Activated T-helper 2 cell treated with anti-CD3 and anti-CD28 coated beads, Interferon-gamma antibody, Interleukin-2, Interleukin-4, amounts not matched to agents 10 μg/mL and 5 μg/mL and 100 μg/mL, durations not matched to agents 14 hours and 24 hours and 36 hours (primary cell): ENCODE measurements around the gene IL1RN. TPM values are rescaled to one million over a fixed set of nuclear protein-coding genes. Genes with fewer than 3 reads are reported as not detected.
A peak's percentile ranks its signal among the peaks of the same experiment; 100 is the strongest.

Experiments
- DNase-seq: peaks from one replicate; pipeline ENCODE4 v3.0.0; 2021; ENCODE audit warnings: low spot score
- H3K27ac Mint-ChIP-seq: one replicate; pipeline ENCODE4 v1.8.0; 2021; ENCODE audit warnings: mixed read lengths
- H3K27me3 Mint-ChIP-seq: one replicate; pipeline ENCODE4 v1.8.0; 2021; ENCODE audit warnings: low read depth, mixed read lengths
- H3K36me3 Mint-ChIP-seq: one replicate; pipeline ENCODE4 v1.8.0; 2021; ENCODE audit warnings: low read depth, mixed read lengths
- H3K4me1 Mint-ChIP-seq: one replicate; pipeline ENCODE4 v1.8.0; 2021; ENCODE audit warnings: low read depth, mixed read lengths
- H3K4me3 Mint-ChIP-seq: one replicate; pipeline ENCODE4 v1.8.0; 2021; ENCODE audit warnings: low read depth, mild to moderate bottlenecking, moderate library complexity, mixed read lengths
- H3K9me3 Mint-ChIP-seq: one replicate; pipeline ENCODE4 v1.8.0; 2021; ENCODE audit warnings: mixed read lengths
- intact Hi-C: fragments of 100-400 bp; cut with micrococcal nuclease; formaldehyde crosslinking; loops from one replicate; pipeline ENCODE4 v1.15.1; 2023
- total RNA-seq: library from RNA; stranded (reverse); gene quantifications from 2 replicates; pipeline ENCODE4 v1.2.3, GENCODE V29; 2022

The IL1RN gene
- total RNA-seq, 1 donor from 2014 or later, result 15.9 TPM

DNA sequence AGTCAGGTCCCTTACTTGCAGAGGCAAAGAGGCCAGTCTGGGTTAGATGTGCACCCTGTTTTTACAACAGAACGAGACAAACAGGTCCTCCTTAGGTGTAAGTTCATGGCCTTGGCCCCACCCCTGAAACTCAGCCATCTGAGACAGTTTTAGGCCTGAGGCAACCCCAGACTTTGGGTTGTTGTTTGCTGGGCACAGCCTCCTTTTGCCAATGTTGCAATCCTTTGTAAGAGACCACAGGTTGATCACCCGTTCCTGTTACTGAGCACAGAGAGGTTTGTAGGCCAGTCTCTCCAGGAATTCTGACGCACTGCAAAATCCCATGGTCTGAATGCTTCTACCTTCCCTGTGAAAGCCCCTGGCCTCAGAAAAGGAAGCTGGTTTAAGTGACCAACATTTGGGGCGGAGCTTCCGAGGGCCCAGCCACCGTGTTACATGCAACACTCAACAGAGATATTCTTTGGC is 15.5 kb upstream of the IL1RN start:
- Mint-ChIP-seq H3K36me3 (peaks cover 10% of the 10 kb centered on the region), H3K27me3 (no peaks in the 10 kb centered on the region), H3K27ac (no peak overlapping the region), H3K9me3 (peaks cover 3% of the 10 kb centered on the region), H3K4me1 (peaks cover 23% of the 10 kb centered on the region), H3K4me3 (no peak overlapping the region)
- intact Hi-C loops, result no loop called here
- DNase-seq, result no peak

- peaks cover 29% of the 10 kb centered on the region for H3K4me1 Mint-ChIP-seq
- no peak overlapping the region for H3K27ac Mint-ChIP-seq
- no peaks in the 10 kb centered on the region for H3K9me3 Mint-ChIP-seq
- DNase-seq, result no peak
- H3K4me3 Mint-ChIP-seq, result no peak overlapping the region
- no peaks in the 10 kb centered on the region for H3K27me3 Mint-ChIP-seq
- H3K36me3 Mint-ChIP-seq, result peaks cover 7% of the 10 kb centered on the region
- intact Hi-C loops, result no loop called here
Measured at GRCh38 chr2:113112441-113112840, 15.0 kb upstream of the IL1RN start.

DNA sequence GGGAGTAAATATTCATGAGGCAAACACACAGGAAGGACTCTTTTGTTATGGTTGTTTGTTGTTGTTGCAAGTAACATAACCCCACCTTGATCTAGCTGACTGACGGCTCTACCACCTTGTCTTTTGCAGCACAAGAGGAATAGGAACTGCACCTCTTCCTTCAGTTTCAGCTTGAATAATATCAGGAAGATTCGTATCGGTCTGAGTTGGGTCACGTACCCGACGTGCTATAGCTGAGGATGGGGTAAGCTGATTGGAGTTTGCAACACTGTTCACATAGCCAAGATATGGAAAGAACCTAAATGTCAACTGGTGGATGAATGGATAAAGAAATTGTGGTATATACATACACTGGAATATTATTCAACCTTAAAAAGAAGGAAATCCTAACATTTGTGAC is 14.5 kb upstream of the IL1RN start:
- Mint-ChIP-seq H3K4me3 (no peak overlapping the region), H3K4me1 (peaks cover 33% of the 10 kb centered on the region), H3K9me3 (no peaks in the 10 kb centered on the region), H3K27me3 (no peaks in the 10 kb centered on the region), H3K36me3 (peaks cover 7% of the 10 kb centered on the region), H3K27ac (no peak overlapping the region)
- no peak for DNase-seq
- intact Hi-C loops, result no loop called here

DNA sequence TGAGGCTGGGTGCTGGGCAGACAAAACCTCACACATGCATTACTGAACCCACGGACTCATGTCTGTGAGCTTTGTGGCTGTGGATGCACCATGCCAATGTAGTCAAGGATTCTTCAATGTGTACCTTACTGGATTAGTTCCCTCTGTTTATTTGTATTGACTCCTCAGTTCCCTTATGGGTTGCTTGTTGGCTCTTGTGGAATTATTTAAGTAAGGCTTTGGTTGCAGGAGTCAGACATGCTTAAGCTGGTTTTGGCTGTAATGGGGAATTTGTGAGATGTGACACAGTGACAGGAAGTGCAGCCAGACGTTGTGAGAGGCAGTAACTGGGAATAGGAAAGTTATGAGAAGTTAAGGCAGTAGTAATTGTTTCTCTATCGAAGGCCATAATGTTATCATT is 13.6 kb upstream of the IL1RN start:
- DNase-seq, result no peak
- intact Hi-C loops, result no loop called here
- Mint-ChIP-seq H3K4me1 (peaks cover 32% of the 10 kb centered on the region), H3K36me3 (peaks cover 5% of the 10 kb centered on the region), H3K4me3 (no peak overlapping the region), H3K9me3 (no peaks in the 10 kb centered on the region), H3K27ac (no peak overlapping the region), H3K27me3 (no peaks in the 10 kb centered on the region)

GRCh38 chr2:113114224-113114945 is 13.0 kb upstream of the IL1RN start:
- H3K4me3 Mint-ChIP-seq, result no peak overlapping the region
- peaks cover 5% of the 10 kb centered on the region for H3K36me3 Mint-ChIP-seq
- no peak overlapping the region for H3K27ac Mint-ChIP-seq
- no peaks in the 10 kb centered on the region for H3K9me3 Mint-ChIP-seq
- DNase-seq, result no peak
- peaks cover 32% of the 10 kb centered on the region for H3K4me1 Mint-ChIP-seq
- no peaks in the 10 kb centered on the region for H3K27me3 Mint-ChIP-seq
- intact Hi-C loops, result no loop called here

- no peak for DNase-seq
- H3K9me3 Mint-ChIP-seq, result no peaks in the 10 kb centered on the region
- intact Hi-C loops, result no loop called here
- peaks cover 31% of the 10 kb centered on the region for H3K4me1 Mint-ChIP-seq
- no peaks in the 10 kb centered on the region for H3K27me3 Mint-ChIP-seq
- no peak overlapping the region for H3K4me3 Mint-ChIP-seq
- peaks cover 5% of the 10 kb centered on the region for H3K36me3 Mint-ChIP-seq
- H3K27ac Mint-ChIP-seq, result no peak overlapping the region
Measured at GRCh38 chr2:113114996-113115395, 12.4 kb upstream of the IL1RN start.

- H3K4me3 Mint-ChIP-seq, result no peak overlapping the region
- H3K27ac Mint-ChIP-seq, result peak overlapping the region; percentile 91
- no peak for DNase-seq
Measured at GRCh38 chr2:113116100-113116958, 11.1 kb upstream of the IL1RN start.

GRCh38 chr2:113117541-113118262 is 9.7 kb upstream of the IL1RN start:
- Mint-ChIP-seq H3K4me1 (peaks cover 42% of the 10 kb centered on the region), H3K27ac (peak overlapping the region; percentile 91), H3K4me3 (peak overlapping the region; percentile 18), H3K9me3 (no peaks in the 10 kb centered on the region), H3K36me3 (peaks cover 5% of the 10 kb centered on the region), H3K27me3 (no peaks in the 10 kb centered on the region)
- DNase-seq, result no peak
- intact Hi-C loops, result loop anchor here (1.0 to 2.0 kb wide), 2 partner anchors 13 to 19 kb away; no protein-coding TSS in a partner anchor

More at GRCh38 chr2:113116100-113116958, 11.1 kb upstream of the IL1RN start:
- Mint-ChIP-seq H3K4me1 (peaks cover 34% of the 10 kb centered on the region), H3K9me3 (no peaks in the 10 kb centered on the region), H3K36me3 (peaks cover 5% of the 10 kb centered on the region), H3K27me3 (no peaks in the 10 kb centered on the region)
- intact Hi-C loops, result loop anchor here (2.0 kb wide), 1 partner anchor 18 kb away; no protein-coding TSS in a partner anchor

GRCh38 chr2:113118263-113118657 is 9.1 kb upstream of the IL1RN start:
- Mint-ChIP-seq H3K4me1 (peaks cover 44% of the 10 kb centered on the region), H3K9me3 (no peaks in the 10 kb centered on the region), H3K4me3 (peak overlapping the region; percentile 18), H3K27me3 (no peaks in the 10 kb centered on the region), H3K36me3 (peaks cover 5% of the 10 kb centered on the region), H3K27ac (peak overlapping the region; percentile 14)
- intact Hi-C loops, result no loop called here
- DNase-seq, result no peak

DNA sequence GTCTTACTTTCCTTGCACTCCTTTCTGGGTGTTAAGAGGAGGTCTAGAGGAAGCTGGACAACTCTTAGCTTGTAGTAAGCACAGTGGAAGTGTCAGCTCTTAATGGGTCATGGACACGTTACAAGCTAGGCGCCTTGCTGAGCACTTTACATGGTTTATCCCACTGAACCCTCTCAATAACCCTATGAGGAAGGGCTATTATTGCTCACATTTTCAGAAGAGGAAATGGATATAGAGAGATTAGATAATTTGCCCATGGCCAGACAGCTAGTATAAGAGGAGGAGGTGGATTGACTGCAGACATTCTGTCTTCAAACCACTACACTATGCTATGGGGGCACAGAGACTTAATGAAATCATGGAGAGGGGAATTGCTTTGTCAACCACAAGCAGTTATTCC is 8.3 kb upstream of the IL1RN start:
- Mint-ChIP-seq H3K4me3 (no peak overlapping the region), H3K9me3 (no peaks in the 10 kb centered on the region), H3K27me3 (no peaks in the 10 kb centered on the region), H3K4me1 (peaks cover 52% of the 10 kb centered on the region), H3K27ac (no peak overlapping the region), H3K36me3 (peaks cover 5% of the 10 kb centered on the region)
- DNase-seq, result no peak
- intact Hi-C loops, result no loop called here

DNA sequence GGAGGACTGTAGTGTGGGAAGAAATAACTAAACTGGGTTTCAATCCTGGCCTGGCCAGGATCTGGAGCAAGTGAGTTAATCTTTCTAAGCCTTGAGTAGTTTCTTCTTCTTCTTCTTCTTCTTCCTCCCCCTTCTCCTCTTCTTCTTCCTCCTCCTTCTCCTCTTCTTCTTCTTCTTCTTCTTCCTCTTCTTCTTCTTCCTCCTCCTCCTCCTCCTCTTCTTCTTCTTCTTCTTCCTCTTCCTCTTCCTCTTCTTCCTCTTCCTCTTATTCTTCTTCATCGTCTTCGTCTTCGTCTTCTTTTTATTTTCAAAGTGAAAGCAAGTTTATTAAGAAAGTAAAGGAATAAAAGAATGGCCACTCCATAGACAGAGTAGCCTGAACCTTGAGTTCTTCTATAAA is 6.5 kb upstream of the IL1RN start:
- intact Hi-C loops, result loop anchor here (5.0 kb wide), 1 partner anchor 39 kb away; no protein-coding TSS in a partner anchor
- no peak for DNase-seq
- H3K36me3 Mint-ChIP-seq, result peaks cover 4% of the 10 kb centered on the region
- peak overlapping the region; percentile 29 for H3K27ac Mint-ChIP-seq
- H3K27me3 Mint-ChIP-seq, result no peaks in the 10 kb centered on the region
- no peaks in the 10 kb centered on the region for H3K9me3 Mint-ChIP-seq
- no peak overlapping the region for H3K4me3 Mint-ChIP-seq
- H3K4me1 Mint-ChIP-seq, result peaks cover 70% of the 10 kb centered on the region

DNA sequence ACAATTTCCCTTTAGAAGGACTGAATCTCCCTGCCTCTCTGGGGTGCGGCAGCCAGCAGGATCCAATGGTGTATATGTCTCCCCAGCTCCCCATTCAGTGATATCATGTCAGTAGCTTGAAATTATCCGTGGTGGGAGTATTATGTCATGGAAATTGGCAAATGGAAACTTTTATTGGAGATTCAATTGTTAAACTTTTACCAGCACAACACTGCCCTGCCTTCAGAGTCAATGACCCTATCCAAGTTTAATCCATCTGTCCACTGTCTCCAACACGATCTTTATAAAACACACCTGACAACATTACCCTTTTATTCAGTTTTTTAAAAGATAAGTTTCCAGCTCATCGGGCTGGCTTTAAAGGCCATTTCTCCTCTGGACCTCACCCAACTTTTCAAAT is 5.0 kb upstream of the IL1RN start:
- Mint-ChIP-seq H3K4me3 (no peak overlapping the region), H3K36me3 (peaks cover 2% of the 10 kb centered on the region), H3K9me3 (no peaks in the 10 kb centered on the region), H3K27ac (no peak overlapping the region), H3K27me3 (no peaks in the 10 kb centered on the region), H3K4me1 (peaks cover 72% of the 10 kb centered on the region)
- no peak for DNase-seq
- intact Hi-C loops, result loop anchor here (5.0 kb wide), 1 partner anchor 40 kb away; no protein-coding TSS in a partner anchor
